ENCODE measurements around the gene SARM1.

- TF ChIP-seq CTCF (IDR thresholded peaks at IDR 0.05): no peak
- no peak for TF ChIP-seq ZFX (IDR thresholded peaks at IDR 0.05; ENCODE audit: borderline replicate concordance)
Measured at GRCh38 chr17:28330671-28331070, 40.8 kb upstream of the SARM1 start.
